Neural crest cell (in vitro differentiated cells): ENCODE data around the gene SDR39U1. TPM values are rescaled to one million over a fixed set of nuclear protein-coding genes. Genes with fewer than 3 reads are reported as not detected.

Experiments used
- DNase-seq: peaks from one replicate; pipeline ENCODE4 v3.0.0; 2021; ENCODE audit warnings: low read depth, mixed read lengths, low spot score
- H3K27ac Mint-ChIP-seq: one replicate; pipeline ENCODE4 v1.8.0; 2021; ENCODE audit warnings: mild to moderate bottlenecking, mixed read lengths; ENCODE audit not compliant: unreplicated experiment
- H3K27me3 Mint-ChIP-seq: 2 replicates; pipeline ENCODE4 v1.8.0; 2021; ENCODE audit warnings: low read depth, mild to moderate bottlenecking, mixed read lengths
- H3K36me3 Mint-ChIP-seq: 2 replicates; pipeline ENCODE4 v1.8.0; 2021; ENCODE audit warnings: low read depth, mild to moderate bottlenecking, mixed read lengths
- H3K4me1 Mint-ChIP-seq: 2 replicates; pipeline ENCODE4 v1.8.0; 2021; ENCODE audit warnings: mixed read lengths
- H3K4me3 Mint-ChIP-seq: one replicate; pipeline ENCODE4 v1.8.0; 2021; ENCODE audit warnings: mild to moderate bottlenecking, mixed read lengths
- H3K9me3 Mint-ChIP-seq: 2 replicates; pipeline ENCODE4 v1.8.0; 2021; ENCODE audit warnings: mixed read lengths
- total RNA-seq: library from RNA; stranded (reverse); gene quantifications from 2 replicates; pipeline ENCODE4 v1.2.1, GENCODE V29; 2021
- TF ChIP-seq, protein P1 (sequence below): fragments of 200-600 bp; sonication (generic); conservative IDR thresholded peaks from 2 replicates; pipeline ENCODE4 v1.5.0; 2021; ENCODE audit warnings: antibody characterized with exemption, mild to moderate bottlenecking

Gene SDR39U1
- total RNA-seq, 1 donor from 2014 or later = 76.7 TPM

DNA sequence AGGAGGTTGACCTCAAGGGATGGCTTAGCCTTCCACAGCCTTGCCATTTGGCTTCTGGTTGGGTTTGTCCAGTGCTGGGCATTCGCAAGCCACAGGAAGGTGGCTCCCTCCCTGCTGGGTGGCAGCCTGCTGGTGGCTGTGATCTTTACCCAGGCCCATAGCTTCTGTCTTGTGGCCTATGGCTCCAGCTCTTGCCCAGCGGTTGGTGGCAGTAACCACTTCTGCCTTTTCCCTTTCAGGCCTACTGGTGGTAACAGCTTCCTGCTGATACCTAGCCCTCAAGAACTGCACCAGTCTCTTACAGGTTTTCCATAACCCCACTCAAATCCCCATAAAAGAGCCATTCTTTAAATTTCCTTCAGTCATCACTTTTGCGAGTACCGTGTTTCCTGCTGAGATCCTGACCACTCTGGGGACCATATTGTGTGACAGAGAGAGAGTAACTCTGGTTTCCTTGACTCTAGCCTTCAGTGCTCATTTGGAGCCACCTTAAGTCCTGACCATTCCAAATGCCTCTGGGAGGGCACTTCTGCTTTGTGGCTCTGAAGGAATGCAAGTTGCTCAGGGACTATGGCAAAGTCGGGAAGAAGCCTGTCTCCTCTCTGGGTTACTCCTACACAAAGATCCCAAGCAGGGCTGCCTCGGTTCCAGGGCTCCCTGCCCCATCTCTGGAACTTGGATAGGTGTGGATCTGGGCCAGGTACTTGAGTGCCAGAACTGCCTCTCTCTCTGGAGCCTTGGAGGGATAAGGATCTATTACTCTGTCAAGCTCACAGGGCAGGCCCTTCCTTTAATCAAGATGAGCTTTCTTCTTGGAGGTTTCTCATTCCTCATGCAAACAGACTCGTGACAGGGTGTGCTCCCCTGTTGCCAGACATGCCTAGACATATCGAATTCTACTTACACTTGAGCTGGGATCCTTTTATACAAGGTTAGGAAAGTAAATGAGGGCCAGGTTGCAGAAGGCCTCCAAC lies 46.7 kb downstream of the SDR39U1 start:
- H3K9me3 Mint-ChIP-seq = no peaks in the 10 kb centered on the region
- no peak overlapping the region for H3K4me3 Mint-ChIP-seq
- DNase-seq = no peak
- peaks cover 9% of the 10 kb centered on the region for H3K27me3 Mint-ChIP-seq
- H3K27ac Mint-ChIP-seq = no peak overlapping the region
- peaks cover 8% of the 10 kb centered on the region for H3K4me1 Mint-ChIP-seq
- no peaks in the 10 kb centered on the region for H3K36me3 Mint-ChIP-seq
- TF ChIP-seq, protein P1, sequence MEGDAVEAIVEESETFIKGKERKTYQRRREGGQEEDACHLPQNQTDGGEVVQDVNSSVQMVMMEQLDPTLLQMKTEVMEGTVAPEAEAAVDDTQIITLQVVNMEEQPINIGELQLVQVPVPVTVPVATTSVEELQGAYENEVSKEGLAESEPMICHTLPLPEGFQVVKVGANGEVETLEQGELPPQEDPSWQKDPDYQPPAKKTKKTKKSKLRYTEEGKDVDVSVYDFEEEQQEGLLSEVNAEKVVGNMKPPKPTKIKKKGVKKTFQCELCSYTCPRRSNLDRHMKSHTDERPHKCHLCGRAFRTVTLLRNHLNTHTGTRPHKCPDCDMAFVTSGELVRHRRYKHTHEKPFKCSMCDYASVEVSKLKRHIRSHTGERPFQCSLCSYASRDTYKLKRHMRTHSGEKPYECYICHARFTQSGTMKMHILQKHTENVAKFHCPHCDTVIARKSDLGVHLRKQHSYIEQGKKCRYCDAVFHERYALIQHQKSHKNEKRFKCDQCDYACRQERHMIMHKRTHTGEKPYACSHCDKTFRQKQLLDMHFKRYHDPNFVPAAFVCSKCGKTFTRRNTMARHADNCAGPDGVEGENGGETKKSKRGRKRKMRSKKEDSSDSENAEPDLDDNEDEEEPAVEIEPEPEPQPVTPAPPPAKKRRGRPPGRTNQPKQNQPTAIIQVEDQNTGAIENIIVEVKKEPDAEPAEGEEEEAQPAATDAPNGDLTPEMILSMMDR = no peak

GRCh38 chr14:24394275-24394674 lies 48.3 kb downstream of the SDR39U1 start:
- H3K27me3 Mint-ChIP-seq = peaks cover 13% of the 10 kb centered on the region
- TF ChIP-seq, protein P1 = no peak
- H3K4me1 Mint-ChIP-seq = peaks cover 3% of the 10 kb centered on the region
- DNase-seq = no peak
- H3K9me3 Mint-ChIP-seq = no peaks in the 10 kb centered on the region
- no peaks in the 10 kb centered on the region for H3K36me3 Mint-ChIP-seq
- no peak overlapping the region for H3K27ac Mint-ChIP-seq
- no peak overlapping the region for H3K4me3 Mint-ChIP-seq

DNA sequence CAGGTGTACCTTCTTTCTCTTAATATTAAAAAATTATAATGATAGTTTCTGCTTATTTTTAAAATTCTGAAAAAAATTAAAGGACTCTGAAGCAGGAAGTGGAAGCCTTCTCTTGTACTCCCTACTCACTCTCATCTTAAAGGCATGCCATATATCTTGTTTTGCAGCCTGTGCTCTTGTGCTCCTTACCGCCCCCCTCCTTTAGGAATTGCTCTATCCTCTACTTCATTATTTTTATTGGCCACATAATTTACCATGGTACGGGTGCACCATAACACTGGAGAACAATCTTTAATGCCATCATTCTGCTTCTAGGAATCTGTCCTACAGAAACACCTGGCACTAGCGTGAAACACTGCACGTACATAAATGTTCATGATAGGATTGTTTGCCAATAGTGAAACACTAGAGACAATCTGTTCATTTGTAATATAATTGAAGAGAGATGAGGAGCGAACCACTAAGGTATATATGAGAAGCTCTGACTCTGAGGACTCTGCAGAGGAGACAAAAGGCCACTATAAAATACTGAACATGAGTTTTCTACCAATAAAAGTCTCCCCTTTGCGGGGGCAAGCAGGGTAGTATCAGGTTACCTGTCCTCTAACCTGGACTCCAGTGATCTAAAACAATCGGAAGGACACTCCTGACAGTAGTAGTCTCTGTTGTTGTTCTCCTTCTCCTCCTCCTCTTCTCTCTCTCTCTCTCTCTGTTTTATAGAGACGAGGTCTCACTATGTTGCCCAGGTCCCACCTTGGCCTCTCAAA lies 50.1 kb downstream of the SDR39U1 start:
- TF ChIP-seq, protein P1 = no peak
- H3K27ac Mint-ChIP-seq = no peak overlapping the region
- H3K36me3 Mint-ChIP-seq = no peaks in the 10 kb centered on the region
- H3K4me3 Mint-ChIP-seq = no peak overlapping the region
- H3K4me1 Mint-ChIP-seq = no peaks in the 10 kb centered on the region
- peaks cover 26% of the 10 kb centered on the region for H3K27me3 Mint-ChIP-seq
- DNase-seq = no peak
- H3K9me3 Mint-ChIP-seq = no peaks in the 10 kb centered on the region

DNA sequence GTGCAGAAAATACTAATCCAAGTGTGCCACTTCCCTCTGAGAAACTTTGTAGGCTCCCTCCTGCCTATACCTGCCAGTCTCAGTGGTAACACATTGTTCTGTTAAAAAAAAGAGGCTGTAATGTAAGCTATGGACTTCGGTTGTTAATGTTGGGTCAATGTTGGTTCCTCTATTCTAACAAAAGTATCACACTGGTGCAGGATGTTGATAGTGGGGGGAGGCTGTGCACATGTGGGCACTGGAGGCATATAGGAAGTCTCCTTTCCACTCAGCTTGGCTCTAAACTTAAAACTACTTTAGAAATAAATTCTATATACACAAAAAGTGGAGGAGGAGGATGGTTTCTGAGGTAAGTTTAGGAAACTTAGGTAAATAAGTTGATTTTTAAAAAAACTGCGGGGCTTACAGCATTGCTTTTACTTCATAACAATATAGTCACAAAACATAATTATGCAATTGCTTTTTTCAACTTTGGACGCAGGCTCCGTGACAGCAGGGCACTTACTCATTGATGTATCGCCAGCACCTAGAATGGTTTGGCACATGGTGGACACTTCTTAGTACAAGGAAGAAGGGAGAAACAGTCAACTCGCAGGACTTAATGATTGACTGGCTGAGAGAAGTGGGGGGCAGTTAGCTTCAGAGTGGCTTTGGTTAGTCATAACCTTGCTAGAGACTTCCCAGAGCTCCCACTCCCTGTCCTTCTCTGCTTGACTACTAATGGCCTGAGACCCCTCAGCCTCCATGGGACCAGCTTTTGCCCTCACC lies 51.7 kb downstream of the SDR39U1 start:
- Mint-ChIP-seq H3K4me1 (no peaks in the 10 kb centered on the region), H3K9me3 (no peaks in the 10 kb centered on the region), H3K4me3 (no peak overlapping the region), H3K36me3 (no peaks in the 10 kb centered on the region), H3K27ac (peak overlapping the region; percentile 47), H3K27me3 (peaks cover 30% of the 10 kb centered on the region)
- DNase-seq = no peak
- TF ChIP-seq, protein P1 = no peak

Other genes starting within 250 kb of the SDR39U1 start
- gene TM9SF1, start 247.3 kb downstream of the SDR39U1 start, total RNA-seq = 45.6 and 47.4 TPM in 2 replicates
- gene TSSK4, start 237.1 kb downstream of the SDR39U1 start, total RNA-seq = 0.47 and 0.48 TPM in 2 replicates
- gene CHMP4A, start 229.3 kb downstream of the SDR39U1 start, total RNA-seq = 42.2 and 44.7 TPM in 2 replicates
- 19.0 and 25.9 TPM in 2 replicates for gene MDP1, start 226.7 kb downstream of the SDR39U1 start, total RNA-seq
- 191 and 208 TPM in 2 replicates for gene NEDD8, start 210.4 kb downstream of the SDR39U1 start, total RNA-seq
- 64.0 and 66.2 TPM in 2 replicates for gene GMPR2, start 209.8 kb downstream of the SDR39U1 start, total RNA-seq
- 63.4 and 66.7 TPM in 2 replicates for gene TINF2, start 200.2 kb downstream of the SDR39U1 start, total RNA-seq
- gene TGM1, start 179.6 kb downstream of the SDR39U1 start, total RNA-seq = 4.5 and 6.4 TPM in 2 replicates
- 22.8 and 25.4 TPM in 2 replicates for gene RABGGTA, start 171.2 kb downstream of the SDR39U1 start, total RNA-seq
- gene DHRS1, start 143.0 kb downstream of the SDR39U1 start, total RNA-seq = 17.2 and 19.1 TPM in 2 replicates
- 34.5 and 34.8 TPM in 2 replicates for gene NOP9, start 142.9 kb downstream of the SDR39U1 start, total RNA-seq
- not detected in 2 replicates for gene CIDEB, start 134.8 kb downstream of the SDR39U1 start, total RNA-seq
- gene LTB4R2, start 132.6 kb downstream of the SDR39U1 start, total RNA-seq = 7.9 and 9.4 TPM in 2 replicates
- 4.7 and 5.3 TPM in 2 replicates for gene LTB4R, start 131.3 kb downstream of the SDR39U1 start, total RNA-seq
- gene ADCY4, start 107.7 kb downstream of the SDR39U1 start, total RNA-seq = 0.49 TPM in 1 of 2 replicates, not detected in the other
- gene RIPK3, start 102.8 kb downstream of the SDR39U1 start, total RNA-seq = not detected in 2 replicates
- gene NFATC4, start 74.6 kb downstream of the SDR39U1 start, total RNA-seq = 44.3 and 47.8 TPM in 2 replicates
- gene NYNRIN, start 43.8 kb downstream of the SDR39U1 start, total RNA-seq = 10.3 and 10.4 TPM in 2 replicates
- 0.86 and 1.0 TPM in 2 replicates for gene CBLN3, start 13.1 kb downstream of the SDR39U1 start, total RNA-seq
- 49.3 and 52.3 TPM in 2 replicates for gene KHNYN, start 12.8 kb downstream of the SDR39U1 start, total RNA-seq
- not detected in 2 replicates for gene CMA1, start 65.5 kb upstream of the SDR39U1 start, total RNA-seq
- not detected in 2 replicates for gene CTSG, start 133.5 kb upstream of the SDR39U1 start, total RNA-seq
- gene GZMH, start 166.9 kb upstream of the SDR39U1 start, total RNA-seq = not detected in 2 replicates
- not detected in 2 replicates for gene GZMB, start 191.4 kb upstream of the SDR39U1 start, total RNA-seq